Common myeloid progenitor, CD34-positive (primary cell): ENCODE measurements around the gene MECP2.

Source experiments
- CTCF ChIA-PET: fragments of 350-600 bp; sonication (Branson Sonifier 250); formaldehyde crosslinking; loops from one replicate; lab custom pipeline; 2021; ENCODE audit warnings: antibody characterized with exemption; lab: Charles Lee
- POLR2A ChIA-PET: fragments of 350-600 bp; sonication (Branson Sonifier 250); formaldehyde crosslinking; loops from one replicate; lab custom pipeline; 2021; ENCODE audit warnings: antibody characterized with exemption; lab: Charles Lee
- DNase-seq, 3 donors: peaks; one replicate each; pipeline versions ENCODE4 v3.0.0 to v3.0.0-alpha.2; 2013
- H3K27ac ChIP-seq, 2 experiments: 1 replicate in 1 of 2; 2 replicates in 1 of 2; pipeline ENCODE4 v1.7.0; 2013; ENCODE audit warnings: inconsistent platforms in 2 of 2, low read length in 2 of 2, mild to moderate bottlenecking in 2 of 2, low read depth in 1 of 2, moderate library complexity in 1 of 2; ENCODE audit not compliant: severe bottlenecking in 2 of 2, insufficient read depth in 1 of 2, poor library complexity in 1 of 2
- H3K27me3 ChIP-seq, 5 experiments: replicated peaks in 2 of 5; 1 replicate in 3 of 5; 2 replicates in 2 of 5; pipeline versions ENCODE4 v1.6.1 to v1.7.0; 2013; ENCODE audit warnings: low read length in 4 of 5, mild to moderate bottlenecking in 2 of 5, moderate library complexity in 2 of 5, inconsistent platforms in 1 of 5; ENCODE audit not compliant: insufficient read depth in 5 of 5, control insufficient read depth in 4 of 5
- H3K36me3 ChIP-seq, 4 experiments: 1 replicate in 2 of 4; 2 replicates in 2 of 4; pipeline versions ENCODE4 v1.6.1 to v1.7.0; 2013; ENCODE audit warnings: low read length in 3 of 4, control low read depth in 1 of 4, mild to moderate bottlenecking in 1 of 4; ENCODE audit not compliant: control insufficient read depth in 4 of 4, insufficient read depth in 4 of 4
- H3K4me1 ChIP-seq, 4 experiments: 1 replicate in 3 of 4; 2 replicates in 1 of 4; pipeline versions ENCODE4 v1.6.1 to v1.7.1; 2013; ENCODE audit warnings: low read length in 3 of 4, mild to moderate bottlenecking in 3 of 4, control low read depth in 1 of 4, inconsistent platforms in 1 of 4, moderate library complexity in 1 of 4; ENCODE audit not compliant: control insufficient read depth in 4 of 4, insufficient read depth in 4 of 4; ENCODE audit errors: control extremely low read depth in 1 of 4
- H3K4me3 ChIP-seq, 7 experiments: 1 replicate in 4 of 7; 2 replicates in 3 of 7; pipeline versions ENCODE4 v1.5.1 to v1.7.0; 2013; ENCODE audit warnings: mild to moderate bottlenecking in 7 of 7, low read length in 6 of 7, moderate library complexity in 6 of 7, inconsistent platforms in 2 of 7, low read depth in 2 of 7, control low read depth in 1 of 7; ENCODE audit not compliant: insufficient read depth in 4 of 7, control insufficient read depth in 1 of 7; ENCODE audit errors: extremely low read depth in 1 of 7
- H3K9me3 ChIP-seq, 5 experiments: 1 replicate in 4 of 5; 2 replicates in 1 of 5; pipeline versions ENCODE4 v1.6.1 to v1.7.1; 2013; ENCODE audit warnings: low read length in 4 of 5, mild to moderate bottlenecking in 2 of 5, inconsistent platforms in 1 of 5, low read depth in 1 of 5, moderate library complexity in 1 of 5; ENCODE audit not compliant: control insufficient read depth in 4 of 5, insufficient read depth in 2 of 5; ENCODE audit errors: control extremely low read depth in 1 of 5
- WGBS: methylation state at CpG from one replicate; pipeline ENCODE4 v1.1.5; 2013; ENCODE audit not compliant: insufficient coverage; 5-methylcytosine and 5-hydroxymethylcytosine counted together

Gene MECP2

DNA sequence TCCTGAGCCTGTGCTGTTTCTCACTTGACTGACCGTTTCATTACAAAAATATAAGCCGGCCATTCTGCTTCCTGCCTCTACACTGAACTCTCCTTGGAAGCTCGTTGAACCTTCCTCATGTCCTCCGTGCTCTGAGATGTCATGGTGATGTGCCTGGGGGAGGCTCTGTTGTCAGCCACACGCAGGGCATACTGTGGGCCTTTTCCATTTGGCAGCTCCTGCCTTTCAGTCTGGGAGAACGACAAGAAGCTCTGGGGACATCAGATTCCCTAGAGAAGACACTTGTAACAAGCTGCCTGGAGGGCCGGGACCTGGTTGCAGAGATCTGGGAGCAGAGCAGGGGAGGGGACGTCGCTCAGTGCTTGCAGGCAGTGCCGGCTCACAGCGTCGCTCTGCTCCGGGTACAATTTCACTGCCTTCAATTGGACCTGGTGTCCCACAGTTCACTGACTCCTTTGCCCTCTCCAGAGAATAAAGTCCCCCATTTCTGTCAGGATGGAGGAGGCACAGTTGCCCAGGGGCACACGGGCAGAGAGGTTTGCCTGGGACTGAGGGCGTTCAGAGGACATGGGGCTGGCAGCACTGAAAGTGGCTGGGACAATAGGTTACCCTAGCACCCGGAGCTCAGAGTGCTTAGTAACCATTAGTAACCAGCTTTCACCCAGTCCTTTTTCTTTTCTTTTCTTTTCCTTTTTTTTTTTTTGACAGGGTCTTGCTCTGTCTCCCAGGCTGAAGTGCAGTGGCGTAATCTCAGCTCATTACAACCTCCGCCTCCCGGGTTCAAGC lies 19.1 kb upstream of the MECP2 start:
- H3K9me3 ChIP-seq: peaks cover 0 to 2% (median 0%) of the 10 kb centered on the region in 5 experiments
- DNase-seq: no peak
- no peaks in the 10 kb centered on the region for H3K36me3 ChIP-seq
- no peak overlapping the region for H3K4me3 ChIP-seq
- H3K27me3 ChIP-seq: peaks cover 0 to 6% (median 0%) of the 10 kb centered on the region in 5 experiments
- ChIA-PET POLR2A (no interaction called here), CTCF (interaction anchor here (0.9 kb wide), 1 partner anchor 9 kb away, joined by 3 read pairs; no protein-coding TSS in a partner anchor)
- H3K27ac ChIP-seq: no peak overlapping the region
- H3K4me1 ChIP-seq: peaks cover 0 to 1% (median under 1%) of the 10 kb centered on the region in 4 experiments
- 89% methylated on average over 13 of the region's 19 CpGs for WGBS

DNA sequence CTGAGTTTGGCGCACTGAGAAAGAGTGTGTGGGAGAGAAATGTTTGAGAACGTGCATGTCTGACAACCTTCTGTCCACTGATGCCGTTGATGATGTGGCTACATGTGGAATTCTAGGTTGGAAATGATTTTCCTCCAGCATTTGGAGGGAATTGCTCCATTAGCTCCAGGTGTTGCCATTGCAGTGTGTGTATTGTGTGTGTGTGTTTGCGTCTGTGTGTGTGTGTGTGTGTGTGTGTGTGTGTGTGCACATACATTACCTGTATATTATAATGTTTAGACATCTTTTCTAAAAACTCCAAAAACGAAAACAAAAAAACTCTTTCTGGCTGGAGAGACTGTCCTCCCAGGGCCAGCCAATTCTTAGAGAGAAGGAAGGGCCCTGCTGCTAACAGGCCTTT lies 18.2 kb upstream of the MECP2 start:
- CTCF ChIA-PET: no interaction called here
- Histone ChIP-seq H3K27me3 (peaks cover 0 to 6% (median 0%) of the 10 kb centered on the region in 5 experiments), H3K4me3 (no peak overlapping the region), H3K4me1 (no peaks in the 10 kb centered on the region), H3K27ac (no peak overlapping the region), H3K36me3 (no peaks in the 10 kb centered on the region), H3K9me3 (peaks cover 0 to 2% (median 0%) of the 10 kb centered on the region in 5 experiments)
- 80% methylated on average over 1 of the region's 5 CpGs for WGBS
- DNase-seq: no peak
- POLR2A ChIA-PET: no interaction called here

DNA sequence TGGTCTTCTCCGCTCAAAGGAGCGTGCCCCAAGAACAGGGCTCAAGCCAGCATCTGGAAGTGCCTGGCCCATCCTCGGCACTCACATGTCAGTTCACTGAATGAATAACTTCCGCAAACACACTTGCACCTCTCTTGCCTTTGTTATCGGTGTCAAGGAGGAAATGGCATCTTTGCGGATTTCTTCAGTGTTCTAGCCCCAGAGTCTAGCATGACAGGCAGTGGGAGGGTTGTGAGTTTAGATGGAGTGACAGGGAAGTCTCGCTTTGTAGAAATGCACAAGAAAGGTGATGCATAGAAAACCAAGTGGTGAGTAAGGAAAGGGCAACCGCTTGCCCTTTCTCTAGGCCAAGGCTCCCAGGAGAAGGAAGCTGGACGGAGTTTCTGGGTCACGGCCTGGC lies 17.6 kb upstream of the MECP2 start:
- POLR2A ChIA-PET: no interaction called here
- WGBS: 82% methylated on average over 9 of the region's 10 CpGs
- DNase-seq: no peak
- H3K27me3 ChIP-seq: peaks cover 0 to 6% (median 0%) of the 10 kb centered on the region in 5 experiments
- H3K4me3 ChIP-seq: no peak overlapping the region
- no peaks in the 10 kb centered on the region for H3K36me3 ChIP-seq
- no peaks in the 10 kb centered on the region for H3K4me1 ChIP-seq
- H3K9me3 ChIP-seq: peaks cover 0 to 4% (median 0%) of the 10 kb centered on the region in 5 experiments
- no peak overlapping the region for H3K27ac ChIP-seq
- CTCF ChIA-PET: no interaction called here

DNA sequence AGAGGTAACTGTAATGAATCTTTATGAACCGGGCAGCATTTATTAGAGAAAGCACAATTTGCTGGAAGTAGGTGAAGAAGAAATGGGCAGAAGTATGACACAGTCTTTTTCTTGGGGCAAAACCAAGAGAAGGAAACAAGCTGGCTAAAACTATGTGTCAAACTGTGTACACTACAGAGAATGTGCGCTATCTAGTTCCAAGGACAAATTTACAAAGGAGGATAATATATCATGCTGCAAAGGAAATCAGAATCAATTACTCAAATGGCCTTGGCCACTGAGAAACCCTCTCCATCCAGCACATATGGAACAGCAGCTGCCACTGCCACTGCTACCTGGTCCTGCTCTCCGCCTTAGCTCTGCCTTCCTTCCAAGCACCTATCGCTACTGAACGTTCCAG lies 17.1 kb upstream of the MECP2 start:
- no peak overlapping the region for H3K27ac ChIP-seq
- H3K27me3 ChIP-seq: peaks cover 0 to 6% (median 0%) of the 10 kb centered on the region in 5 experiments
- no peak for DNase-seq
- no peaks in the 10 kb centered on the region for H3K4me1 ChIP-seq
- ChIA-PET CTCF (interaction anchor here (1.1 kb wide), 1 partner anchor 19 kb away, joined by 3 read pairs; no protein-coding TSS in a partner anchor), POLR2A (no interaction called here)
- no peaks in the 10 kb centered on the region for H3K36me3 ChIP-seq
- peaks cover 0 to 4% (median 0%) of the 10 kb centered on the region in 5 experiments for H3K9me3 ChIP-seq
- no peak overlapping the region for H3K4me3 ChIP-seq
- WGBS: 92% methylated on average over 5 of the region's 5 CpGs

DNA sequence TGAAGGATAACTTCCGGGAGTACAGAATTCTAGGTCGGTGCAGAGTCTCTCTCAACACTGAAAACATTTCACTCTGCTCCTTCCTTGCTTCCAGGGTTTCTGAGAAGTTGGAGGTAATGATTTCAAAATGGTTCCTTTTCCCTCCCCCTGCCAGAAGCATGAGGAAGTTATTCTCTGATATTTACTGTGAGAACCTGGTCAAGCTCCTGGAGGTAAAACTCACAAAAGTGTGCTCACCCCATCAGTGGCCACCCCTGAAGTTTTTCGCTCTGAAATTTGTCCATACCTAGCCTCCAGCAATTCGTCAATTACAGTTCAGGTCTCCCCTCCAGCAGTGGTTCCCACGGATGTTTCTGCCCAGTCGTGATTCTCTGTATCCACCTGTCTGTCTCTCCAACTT lies 16.2 kb upstream of the MECP2 start:
- no peak for DNase-seq
- 39% methylated on average over 3 of the region's 6 CpGs for WGBS
- Histone ChIP-seq H3K27ac (no peak overlapping the region), H3K4me1 (no peaks in the 10 kb centered on the region), H3K27me3 (peaks cover 0 to 6% (median 0%) of the 10 kb centered on the region in 5 experiments), H3K4me3 (no peak overlapping the region), H3K9me3 (peaks cover 0 to 4% (median 0%) of the 10 kb centered on the region in 5 experiments), H3K36me3 (no peaks in the 10 kb centered on the region)
- CTCF ChIA-PET: interaction anchor here (1.1 kb wide), 1 partner anchor 20 kb away, joined by 3 read pairs; no protein-coding TSS in a partner anchor
- POLR2A ChIA-PET: no interaction called here

DNA sequence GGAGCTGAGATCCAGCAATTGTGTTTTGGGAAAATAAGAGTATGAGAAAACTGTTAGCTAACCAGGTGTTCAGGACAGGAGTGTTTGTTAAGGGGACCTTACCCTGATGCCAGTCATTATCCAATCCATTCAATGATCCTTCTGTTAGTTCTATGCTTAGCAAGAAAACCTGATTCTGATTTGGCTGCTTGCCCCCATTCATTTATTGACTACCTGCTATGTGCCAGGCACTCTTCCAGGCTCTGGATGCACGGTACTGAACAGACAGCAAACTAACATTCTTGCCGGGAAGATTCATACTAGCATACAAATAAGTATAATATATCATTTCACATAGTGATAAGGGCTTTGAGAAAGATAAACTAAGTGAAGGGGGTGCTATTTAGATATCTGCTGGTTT lies 1.0 kb upstream of the MECP2 start:
- ChIA-PET POLR2A (no interaction called here), CTCF (interaction anchor here (1.0 to 1.2 kb wide), 3 partner anchors 19 to 42 kb away, joined by 3 read pairs; no protein-coding TSS in a partner anchor)
- peaks cover 0 to 4% (median 0%) of the 10 kb centered on the region in 5 experiments for H3K9me3 ChIP-seq
- peaks cover 0 to 12% (median 0%) of the 10 kb centered on the region in 5 experiments for H3K27me3 ChIP-seq
- H3K4me1 ChIP-seq: peaks cover 7 to 31% (median 29%) of the 10 kb centered on the region in 4 experiments
- no peak for DNase-seq
- no peaks in the 10 kb centered on the region for H3K36me3 ChIP-seq
- H3K4me3 ChIP-seq: no peak overlapping the region
- WGBS: no CpG with 5 or more reads among the region's 2 CpGs
- no peak overlapping the region for H3K27ac ChIP-seq
